Keratinocyte (primary cell): ENCODE measurements around the gene NUP210. TPM values are rescaled to one million over a fixed set of nuclear protein-coding genes. Genes with fewer than 3 reads are reported as not detected.

Experiments used
- DNase-seq: peaks from one replicate; pipeline ENCODE4 v3.0.0-alpha.2; 2011; ENCODE audit warnings: low read depth, missing footprints, low spot score
- FAIRE-seq: peaks from 2 replicates; lab custom pipeline; 2011; peaks lifted over from hg19 to GRCh38; lab: Jason Lieb, UNC
- H2AFZ ChIP-seq: 2 replicates; pipeline ENCODE4 v1.6.0; 2012; ENCODE audit warnings: low read length, control low read depth, inconsistent platforms; ENCODE audit not compliant: control insufficient read depth
- H3K27ac ChIP-seq: 2 replicates; pipeline ENCODE4 v1.5.1; 2011; ENCODE audit warnings: low read length; ENCODE audit not compliant: control insufficient read depth, insufficient read depth
- H3K27me3 ChIP-seq: 3 replicates; pipeline ENCODE4 v1.6.0; 2011; ENCODE audit warnings: low read length; ENCODE audit not compliant: control insufficient read depth, insufficient read depth; ENCODE audit errors: extremely low read depth
- H3K36me3 ChIP-seq, 2 experiments: 2 replicates in 1 of 2; 3 replicates in 1 of 2; pipeline ENCODE4 v1.5.1; 2011; ENCODE audit warnings: low read length in 2 of 2, mild to moderate bottlenecking in 1 of 2; ENCODE audit not compliant: control insufficient read depth in 2 of 2, insufficient read depth in 2 of 2; ENCODE audit errors: extremely low read depth in 1 of 2
- H3K4me1 ChIP-seq: 3 replicates; pipeline ENCODE4 v1.5.1; 2011; ENCODE audit warnings: low read length; ENCODE audit not compliant: control insufficient read depth, insufficient read depth; ENCODE audit errors: extremely low read depth
- H3K4me2 ChIP-seq: 3 replicates; pipeline ENCODE4 v1.6.0; 2011; ENCODE audit warnings: low read depth, low read length; ENCODE audit not compliant: control insufficient read depth, insufficient read depth; ENCODE audit errors: extremely low read depth
- H3K4me3 ChIP-seq, 3 experiments: fragments of 200-600 bp in 1 of 3; sonication (generic) in 1 of 3; 2 replicates in 2 of 3; 3 replicates in 1 of 3; pipeline ENCODE4 v1.5.1; 2011 to 2016; ENCODE audit warnings: low read length in 3 of 3, mild to moderate bottlenecking in 3 of 3, control low read depth in 2 of 3, inconsistent platforms in 1 of 3, low read depth in 1 of 3, mixed read lengths in 1 of 3, mixed run types in 1 of 3, moderate library complexity in 1 of 3; ENCODE audit not compliant: control insufficient read depth in 2 of 3, insufficient read depth in 2 of 3; ENCODE audit errors: extremely low read depth in 1 of 3
- H3K79me2 ChIP-seq: 2 replicates; pipeline ENCODE4 v1.6.0; 2012; ENCODE audit warnings: low read length; ENCODE audit not compliant: control insufficient read depth, insufficient read depth
- H3K9ac ChIP-seq: 3 replicates; pipeline ENCODE4 v1.6.0; 2011; ENCODE audit warnings: low read length; ENCODE audit not compliant: control insufficient read depth, insufficient read depth; ENCODE audit errors: extremely low read depth
- H3K9me1 ChIP-seq: 3 replicates; pipeline ENCODE4 v1.6.0; 2011; ENCODE audit warnings: low read length; ENCODE audit not compliant: control insufficient read depth, insufficient read depth; ENCODE audit errors: extremely low read depth
- H3K9me3 ChIP-seq: 2 replicates; pipeline ENCODE4 v1.5.1; 2012; ENCODE audit warnings: low read depth, low read length; ENCODE audit not compliant: control insufficient read depth
- H4K20me1 ChIP-seq: 3 replicates; pipeline ENCODE4 v1.6.0; 2011; ENCODE audit warnings: low read length; ENCODE audit not compliant: control insufficient read depth, insufficient read depth; ENCODE audit errors: extremely low read depth
- CTCF ChIP-seq, 3 experiments: IDR thresholded peaks in 1 of 3; conservative IDR thresholded peaks in 1 of 3; optimal IDR thresholded peaks in 1 of 3; 2 replicates in 2 of 3; 3 replicates in 1 of 3; pipeline versions ENCODE3 to v1.5.1; 2011; ENCODE audit warnings: low read length in 3 of 3, mild to moderate bottlenecking in 3 of 3, moderate library complexity in 2 of 3, control low read depth in 1 of 3, inconsistent platforms in 1 of 3; ENCODE audit not compliant: insufficient read depth in 2 of 3; ENCODE audit errors: extremely low read depth in 1 of 3
- EZH2 ChIP-seq: IDR thresholded peaks from one replicate; pipeline ENCODE4 v1.6.1; 2012; ENCODE audit warnings: inconsistent platforms, mild to moderate bottlenecking, low read length, moderate library complexity
- dilution Hi-C: fragments of 300-500 bp; cut with MboI; formaldehyde crosslinking; loops from one replicate; pipeline ENCODE4 v1.7.0; 2020; ENCODE audit warnings: low sequenced_read_pairs; ENCODE audit not compliant: extremely low pct_ligation_motif_present
- polyA plus RNA-seq, 5 experiments: library from polyadenylated mRNA; depleted of rRNA in 3 of 5; stranded (reverse) in 3 of 5; stranded (forward) in 1 of 5; unstranded in 1 of 5; fragments of >200 nt; gene quantifications; 1 replicate in 1 of 5; 2 replicates in 3 of 5; 3 replicates in 1 of 5; pipeline versions ENCODE4 v1.2.1 to v1.2.3, GENCODE V29; 2011 to 2012; ENCODE audit warnings: missing spikeins in 2 of 5, low read depth in 1 of 5, low replicate concordance in 1 of 5

The NUP210 gene
- polyA plus RNA-seq, 1 donor (not counting 4 experiments of a cell fraction or from before 2014, with no cell fraction given), result 0.01 TPM

GRCh38 chr3:13348100-13348499, 72.0 kb downstream of the NUP210 start:
- FAIRE-seq, result no peak
- Histone ChIP-seq H3K27me3 (peaks cover 5% of the 10 kb centered on the region), H3K79me2 (no peaks in the 10 kb centered on the region), H3K9me3 (no peaks in the 10 kb centered on the region), H3K4me3 (no peak overlapping the region), H4K20me1 (no peaks in the 10 kb centered on the region), H3K4me1 (peaks cover 4% of the 10 kb centered on the region), H3K9ac (no peak overlapping the region), H2AFZ (no peak overlapping the region), H3K4me2 (no peak overlapping the region), H3K27ac (no peak overlapping the region), H3K9me1 (no peaks in the 10 kb centered on the region), H3K36me3 (no peaks in the 10 kb centered on the region)
- no peak for DNase-seq
- dilution Hi-C loops, result no loop called here
- TF ChIP-seq EZH2 (no peak), CTCF (optimal IDR thresholded peaks at IDR 0.05 in 1 of 3, IDR thresholded peaks at IDR 0.05 in 1 of 3, conservative IDR thresholded peaks at IDR 0.05 in 1 of 3; ENCODE audit: extremely low read depth in 1 of 3, insufficient read depth in 2 of 3, low read length in 3 of 3) (no peak)

- no peak for TF ChIP-seq EZH2
- no peak for TF ChIP-seq CTCF (optimal IDR thresholded peaks at IDR 0.05 in 1 of 3, IDR thresholded peaks at IDR 0.05 in 1 of 3, conservative IDR thresholded peaks at IDR 0.05 in 1 of 3; ENCODE audit: extremely low read depth in 1 of 3, insufficient read depth in 2 of 3, low read length in 3 of 3)
- Histone ChIP-seq H4K20me1 (no peaks in the 10 kb centered on the region), H3K36me3 (no peaks in the 10 kb centered on the region), H3K4me3 (no peak overlapping the region), H3K9ac (no peak overlapping the region), H3K27me3 (peaks cover 5% of the 10 kb centered on the region), H3K4me2 (no peak overlapping the region), H3K9me3 (no peaks in the 10 kb centered on the region), H2AFZ (no peak overlapping the region), H3K79me2 (no peaks in the 10 kb centered on the region), H3K27ac (no peak overlapping the region), H3K4me1 (peaks cover 4% of the 10 kb centered on the region), H3K9me1 (no peaks in the 10 kb centered on the region)
- FAIRE-seq (no peak), DNase-seq (no peak)
- dilution Hi-C loops, result no loop called here
Observed at GRCh38 chr3:13347390-13347950, 72.7 kb downstream of the NUP210 start.
